ENCODE results near the gene C8G. TPM values are rescaled to one million over a fixed set of nuclear protein-coding genes. Genes with fewer than 3 reads are reported as not detected.

C8G gene
- total and polyA plus RNA-seq, 2 of the 8 experiments (the other 6 are each of a cell fraction or from before 2014, with no cell fraction given), result 0.62 to 0.80 TPM

DNA sequence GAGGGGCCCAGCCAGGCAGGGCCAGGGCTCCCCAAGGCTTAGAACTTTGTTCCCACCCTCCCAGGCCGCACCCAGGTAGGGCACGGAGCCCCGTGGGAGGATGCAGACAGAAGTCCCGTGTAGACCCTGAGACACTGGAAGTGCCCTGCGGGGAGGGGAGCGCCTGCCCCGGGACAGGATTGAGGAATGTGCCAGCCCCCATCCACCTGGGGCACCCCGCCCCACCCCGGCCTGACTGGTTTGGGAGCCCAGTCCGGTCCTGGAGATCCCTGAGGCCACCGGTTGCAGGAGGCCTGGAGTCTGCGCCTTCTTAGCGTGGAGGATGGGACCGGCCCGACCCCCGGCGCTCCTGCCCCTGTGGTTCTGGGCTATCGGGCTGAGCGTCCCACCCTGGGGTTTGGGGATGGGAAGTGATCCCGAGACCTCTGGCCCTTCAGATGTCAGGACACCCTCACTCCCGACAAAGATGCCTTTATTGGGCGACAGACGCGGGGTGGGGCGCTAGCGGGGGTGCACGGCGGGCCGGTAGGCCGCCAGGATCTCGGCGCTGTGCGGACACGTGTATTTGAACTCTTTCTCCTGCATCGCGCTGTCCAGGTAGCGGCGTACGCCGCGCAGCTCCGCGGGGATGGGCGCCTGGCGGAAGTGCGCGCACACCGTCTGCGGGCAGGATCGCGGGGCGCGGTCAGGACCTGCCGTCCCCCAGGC lies 49.3 kb downstream of the C8G start (continued):
- TF ChIP-seq GTF2F1 (IDR thresholded peaks at IDR 0.05; ENCODE audit: borderline replicate concordance, low read depth, low read length) (no peak), PHF8 (conservative IDR thresholded peaks at IDR 0.05; ENCODE audit: low read depth, low read length) (no peak), TAF1 (IDR thresholded peaks at IDR 0.05; ENCODE audit: low read depth, low read length) (no peak), TBP (IDR thresholded peaks at IDR 0.05; ENCODE audit: low read depth, low read length) (no peak), POLR2A (IDR thresholded peaks at IDR 0.05; ENCODE audit: control extremely low read depth in 1 of 2, low read depth in 2 of 2, low read length in 2 of 2) (no peak), YY1 (IDR thresholded peaks at IDR 0.05; ENCODE audit: low read depth, low read length) (no peak), RAD21 (IDR thresholded peaks at IDR 0.05 in 1 of 2, conservative IDR thresholded peaks at IDR 0.05 in 1 of 2; ENCODE audit: low read depth in 2 of 2, low read length in 2 of 2) (no peak), SP1 (IDR thresholded peaks at IDR 0.05; ENCODE audit: low read depth, low read length) (no peak), GABPA (IDR thresholded peaks at IDR 0.05; ENCODE audit: borderline replicate concordance, insufficient read depth, low read length) (no peak)
